Measurements from ENCODE around the gene STUM.
"Not testable (repeated sequence)": the region's sequence is repeated elsewhere in the genome, so short reads cannot be mapped to it uniquely, and the experiment has no call there.

STUM gene

DNA sequence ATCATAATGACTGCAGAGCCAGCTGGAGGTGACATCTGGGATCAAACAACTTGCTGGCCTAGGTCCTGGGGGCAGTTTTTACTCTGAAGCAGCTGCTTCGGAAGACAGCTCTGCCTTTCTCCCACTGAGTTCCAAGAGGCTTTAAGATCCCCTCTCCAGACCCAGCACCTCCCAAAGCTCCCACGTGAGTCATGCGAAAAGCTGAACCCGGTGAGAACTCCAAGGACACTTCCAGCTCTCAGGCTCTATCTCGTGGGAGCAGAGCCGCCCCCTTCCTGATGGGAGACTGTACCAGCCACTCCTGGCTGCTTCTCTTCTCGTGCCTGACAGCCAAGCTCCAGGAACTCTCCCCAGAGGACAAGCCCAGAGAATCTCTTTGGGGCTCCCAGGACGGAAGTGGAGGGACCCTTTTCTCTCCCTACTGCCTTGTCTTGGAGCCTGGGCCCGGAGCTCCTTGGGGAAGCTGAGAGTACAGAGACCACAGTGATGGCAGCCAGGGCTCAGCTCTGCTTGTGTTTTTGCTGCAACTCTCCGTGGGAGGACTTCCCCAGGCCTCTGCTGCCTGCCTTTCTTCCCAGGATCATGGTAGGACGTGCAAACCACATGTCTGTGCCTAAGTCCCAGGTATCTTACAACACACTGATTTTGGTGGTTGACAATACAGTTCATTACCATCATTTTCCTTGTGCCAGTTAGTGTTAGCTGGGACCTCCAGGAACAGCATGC, 40.6 kb downstream of the STUM start:
- Mint-ChIP-seq H3K27ac (no peak overlapping the region), H3K36me3 (ENCODE audit: low read depth) (no peaks in the 10 kb centered on the region), H3K4me1 (ENCODE audit: low read depth) (peaks cover 30% of the 10 kb centered on the region), H3K9me3 (no peaks in the 10 kb centered on the region), H3K27me3 (no peaks in the 10 kb centered on the region), H3K4me3 (no peak overlapping the region)
- intact Hi-C loops (cut with micrococcal nuclease): no loop called here

DNA sequence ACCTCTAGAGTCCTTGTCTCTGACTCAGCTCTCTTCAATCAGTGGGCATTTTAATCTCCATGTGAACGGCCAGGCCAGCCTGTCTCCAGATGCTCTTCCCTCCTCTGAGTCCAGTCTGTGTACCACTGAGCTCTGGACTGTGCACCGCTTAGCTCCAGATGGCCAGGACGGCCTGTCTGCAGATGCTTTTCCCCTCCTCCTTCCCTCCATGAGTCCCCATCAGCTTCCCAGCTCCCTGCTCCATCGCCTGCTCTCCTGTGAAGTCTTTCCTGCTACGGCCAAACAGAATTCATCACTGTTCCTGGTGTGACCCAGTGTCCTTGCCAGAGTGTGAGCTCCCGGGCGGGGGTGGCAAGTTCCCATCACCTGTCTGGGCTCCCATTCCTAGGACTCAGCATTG, 42.0 kb downstream of the STUM start:
- Mint-ChIP-seq H3K27me3 (peaks cover 2% of the 10 kb centered on the region), H3K27ac (no peak overlapping the region), H3K4me1 (ENCODE audit: low read depth) (peaks cover 27% of the 10 kb centered on the region), H3K36me3 (ENCODE audit: low read depth) (no peaks in the 10 kb centered on the region), H3K4me3 (no peak overlapping the region), H3K9me3 (no peaks in the 10 kb centered on the region)
- intact Hi-C loops (cut with micrococcal nuclease): no loop called here

DNA sequence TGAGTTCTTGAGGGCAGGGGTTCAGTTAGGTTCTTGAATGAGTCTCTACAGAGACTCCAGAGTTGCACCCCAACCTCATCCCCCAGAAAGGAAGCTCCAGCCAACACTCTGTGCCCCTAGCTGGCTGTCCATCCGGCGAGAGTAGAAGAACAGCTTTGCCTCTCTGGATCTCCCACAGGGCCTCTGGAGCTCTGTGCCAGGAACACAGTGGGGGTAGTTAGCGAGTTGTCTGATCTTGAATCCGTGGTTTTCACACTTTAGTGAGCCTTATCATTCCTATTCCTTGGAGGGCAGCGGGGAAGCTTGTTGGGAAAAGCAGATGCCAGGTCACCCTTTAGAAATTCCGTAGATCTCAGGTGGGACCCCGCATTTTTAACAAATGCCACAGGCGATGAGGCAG, 45.0 kb downstream of the STUM start:
- no peaks in the 10 kb centered on the region for H3K9me3 Mint-ChIP-seq
- no peak overlapping the region for H3K4me3 Mint-ChIP-seq
- H3K27ac Mint-ChIP-seq: no peak overlapping the region
- H3K36me3 Mint-ChIP-seq (ENCODE audit: low read depth): no peaks in the 10 kb centered on the region
- peaks cover 7% of the 10 kb centered on the region for H3K4me1 Mint-ChIP-seq (ENCODE audit: low read depth)
- peaks cover 4% of the 10 kb centered on the region for H3K27me3 Mint-ChIP-seq
- intact Hi-C loops (cut with micrococcal nuclease): no loop called here

DNA sequence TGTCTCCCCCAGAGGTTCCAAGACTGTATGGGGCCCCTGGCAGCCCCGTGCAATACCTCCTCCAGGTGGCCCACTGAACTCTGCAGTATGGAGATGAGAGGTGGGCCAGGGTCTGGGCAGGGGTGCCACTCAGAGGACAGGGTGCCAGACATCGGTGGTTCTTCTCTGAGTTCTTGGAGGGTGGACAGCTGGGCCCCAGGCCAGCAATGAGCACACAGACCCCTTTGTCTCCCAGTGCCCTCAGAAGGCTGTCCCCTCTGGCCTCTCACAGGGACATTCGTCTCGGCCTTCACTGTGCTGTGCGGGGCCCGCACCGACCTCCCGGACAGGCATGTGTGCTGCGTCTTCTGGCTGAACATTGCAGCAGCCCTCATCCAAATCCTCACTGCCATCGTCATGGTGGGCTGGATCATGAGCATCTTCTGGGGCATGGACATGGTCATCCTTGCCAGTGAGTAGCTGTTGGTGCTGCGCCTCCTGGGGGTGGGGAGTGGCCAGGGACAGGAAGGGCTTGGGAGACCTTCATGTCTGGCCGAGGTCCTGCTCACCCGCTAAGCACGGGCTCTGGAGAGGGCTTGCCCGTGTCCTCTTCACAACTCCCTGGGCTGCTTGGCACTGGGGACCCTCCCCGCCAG, 48.1 kb downstream of the STUM start:
- Mint-ChIP-seq H3K36me3 (ENCODE audit: low read depth) (no peaks in the 10 kb centered on the region), H3K9me3 (no peaks in the 10 kb centered on the region), H3K4me3 (no peak overlapping the region), H3K4me1 (ENCODE audit: low read depth) (no peaks in the 10 kb centered on the region), H3K27ac (no peak overlapping the region), H3K27me3 (peaks cover 5% of the 10 kb centered on the region)
- intact Hi-C loops (cut with micrococcal nuclease): no loop called here

DNA sequence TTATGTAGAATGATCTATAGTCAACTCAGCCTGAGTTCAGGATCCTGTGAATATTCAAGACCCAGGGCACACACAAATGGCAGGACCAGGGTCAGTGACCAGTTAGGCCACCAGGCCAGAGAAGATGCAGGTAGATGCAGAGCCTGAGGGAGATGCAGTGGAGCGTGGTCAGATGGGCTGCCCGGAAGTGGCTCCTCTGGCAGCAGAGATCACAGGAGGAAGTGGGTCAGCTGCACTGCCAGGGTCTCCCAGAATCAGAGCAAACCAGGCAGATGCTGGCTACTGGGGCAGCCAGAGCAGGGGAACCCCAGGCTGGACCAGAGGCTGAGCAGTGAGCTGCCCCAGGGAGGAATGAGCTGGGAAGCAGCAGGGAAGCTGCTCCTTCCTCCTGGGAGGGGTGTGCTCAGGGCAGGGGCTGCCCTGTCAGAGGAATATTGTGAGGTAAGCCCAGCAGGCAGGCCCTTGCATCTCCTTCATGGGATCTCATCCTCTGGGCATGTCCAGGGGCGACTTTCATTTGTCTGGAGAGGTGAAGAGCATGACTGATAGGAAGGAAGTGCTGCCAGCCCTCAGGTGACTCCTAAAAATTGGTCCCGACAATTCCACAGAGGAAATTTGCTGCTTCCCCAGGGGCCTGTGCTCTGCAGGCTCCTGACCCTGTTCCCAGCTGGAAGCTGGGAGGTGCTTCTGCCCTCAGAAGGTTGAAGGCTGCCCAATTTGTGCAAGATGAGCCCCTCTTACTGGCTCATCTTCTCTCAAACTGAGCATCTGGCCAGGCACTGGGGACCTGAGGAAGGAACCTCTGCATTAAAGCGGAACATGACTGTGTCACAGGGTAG, 49.3 kb downstream of the STUM start:
- peaks cover 5% of the 10 kb centered on the region for H3K27me3 Mint-ChIP-seq
- no peak overlapping the region for H3K27ac Mint-ChIP-seq
- H3K9me3 Mint-ChIP-seq: no peaks in the 10 kb centered on the region
- H3K36me3 Mint-ChIP-seq (ENCODE audit: low read depth): no peaks in the 10 kb centered on the region
- H3K4me1 Mint-ChIP-seq (ENCODE audit: low read depth): no peaks in the 10 kb centered on the region
- H3K4me3 Mint-ChIP-seq: no peak overlapping the region
- intact Hi-C loops (cut with micrococcal nuclease): no loop called here

DNA sequence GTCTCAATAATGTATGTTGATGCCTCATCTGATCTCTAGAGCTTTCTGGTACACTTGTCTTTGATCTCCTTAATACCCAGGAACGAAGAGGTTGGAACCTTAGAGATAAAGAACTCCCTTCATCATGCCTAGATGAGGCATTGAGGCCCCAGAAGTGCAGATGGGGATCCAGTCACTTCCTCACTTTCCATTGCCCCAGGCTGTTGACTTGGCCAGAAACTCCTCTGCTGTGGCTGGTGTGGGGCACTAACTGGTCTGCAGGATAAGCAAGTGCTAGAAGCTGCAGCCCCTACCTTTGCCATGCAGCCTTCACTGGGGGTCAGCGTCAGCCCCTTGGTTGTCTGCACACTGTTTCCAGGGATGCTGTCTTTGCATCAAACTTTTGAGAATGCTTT, 49.9 kb downstream of the STUM start:
- H3K27ac Mint-ChIP-seq: no peak overlapping the region
- no peaks in the 10 kb centered on the region for H3K9me3 Mint-ChIP-seq
- H3K4me1 Mint-ChIP-seq (ENCODE audit: low read depth): no peaks in the 10 kb centered on the region
- intact Hi-C loops (cut with micrococcal nuclease): no loop called here
- no peak overlapping the region for H3K4me3 Mint-ChIP-seq
- H3K27me3 Mint-ChIP-seq: peaks cover 5% of the 10 kb centered on the region
- no peaks in the 10 kb centered on the region for H3K36me3 Mint-ChIP-seq (ENCODE audit: low read depth)

DNA sequence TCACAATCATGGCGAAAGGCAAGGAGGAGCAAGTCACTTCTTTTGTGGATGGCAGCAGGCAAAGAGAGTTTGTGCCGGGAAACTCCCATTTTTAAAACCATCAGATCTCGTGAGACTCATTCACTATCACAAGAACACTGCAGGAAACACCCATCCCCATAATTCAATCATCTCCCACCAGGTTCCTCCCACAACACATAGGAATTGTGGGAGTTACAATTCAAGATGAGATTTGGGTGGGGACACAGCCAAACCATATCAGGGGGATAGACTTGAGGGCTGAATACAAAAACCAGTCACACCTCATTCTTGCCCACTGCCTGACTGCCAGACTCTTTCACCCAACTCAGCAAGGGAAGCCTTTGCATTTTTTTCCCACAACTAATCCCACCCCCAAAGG, 50.4 kb downstream of the STUM start:
- H3K4me3 Mint-ChIP-seq; H3K36me3 Mint-ChIP-seq (ENCODE audit: low read depth); H3K27ac Mint-ChIP-seq; H3K4me1 Mint-ChIP-seq (ENCODE audit: low read depth); H3K27me3 Mint-ChIP-seq; intact Hi-C loops (cut with micrococcal nuclease); H3K9me3 Mint-ChIP-seq: not testable (repeated sequence)

DNA sequence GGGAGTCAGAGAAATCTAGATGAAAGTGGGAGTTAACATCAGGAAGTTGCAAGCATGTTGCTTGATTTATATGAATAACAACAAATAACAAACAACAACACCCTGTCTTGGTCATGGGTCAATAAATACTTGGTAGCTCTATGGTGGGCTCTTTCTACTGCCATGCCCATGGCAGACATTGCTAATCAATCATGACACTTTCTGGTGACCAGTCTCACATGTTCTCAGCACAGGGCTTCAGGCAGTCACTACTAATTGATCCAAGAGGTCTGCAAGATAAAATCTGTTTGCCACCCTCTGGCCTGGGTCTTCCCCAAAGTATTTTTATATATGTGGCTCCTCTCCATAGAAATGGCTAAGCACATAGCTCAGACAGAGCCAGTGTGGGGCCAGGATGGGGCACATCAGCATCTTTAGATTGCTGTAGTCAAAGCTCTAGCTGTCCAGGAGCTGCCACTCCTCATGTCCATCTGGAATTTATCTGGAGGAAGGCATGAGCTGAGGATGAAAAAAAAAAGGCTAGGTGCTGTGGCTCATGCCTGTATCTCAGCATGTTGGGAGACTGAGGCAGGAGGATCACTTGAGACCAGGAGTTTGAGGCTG, 51.2 kb downstream of the STUM start:
- intact Hi-C loops (cut with micrococcal nuclease): no loop called here
- Mint-ChIP-seq H3K4me3 (no peak overlapping the region), H3K27me3 (peaks cover 5% of the 10 kb centered on the region), H3K27ac (no peak overlapping the region), H3K4me1 (ENCODE audit: low read depth) (no peaks in the 10 kb centered on the region), H3K9me3 (no peaks in the 10 kb centered on the region), H3K36me3 (ENCODE audit: low read depth) (no peaks in the 10 kb centered on the region)

DNA sequence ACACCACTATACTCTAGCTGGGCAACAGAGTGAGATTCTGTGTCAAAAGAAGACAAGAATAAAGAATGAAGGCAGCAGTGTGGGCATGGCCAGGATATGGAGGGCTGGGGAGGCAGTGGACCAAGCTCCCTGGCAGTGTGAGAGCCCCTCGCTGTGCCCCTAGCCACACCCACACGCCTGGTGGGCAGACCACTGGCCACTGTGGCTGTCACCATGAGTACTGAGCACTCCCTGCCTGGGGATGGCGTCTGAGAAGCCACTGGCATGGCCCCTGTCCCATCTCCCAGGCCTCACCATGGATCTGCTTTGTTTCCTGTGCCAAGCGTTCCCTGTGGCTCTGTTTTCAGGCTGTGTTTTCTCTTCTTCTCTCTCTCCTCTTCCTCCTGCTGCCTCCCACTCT, 51.7 kb downstream of the STUM start:
- intact Hi-C loops (cut with micrococcal nuclease): no loop called here
- H3K4me1 Mint-ChIP-seq (ENCODE audit: low read depth): no peaks in the 10 kb centered on the region
- H3K27me3 Mint-ChIP-seq: peaks cover 5% of the 10 kb centered on the region
- H3K27ac Mint-ChIP-seq: no peak overlapping the region
- no peaks in the 10 kb centered on the region for H3K9me3 Mint-ChIP-seq
- no peak overlapping the region for H3K4me3 Mint-ChIP-seq
- H3K36me3 Mint-ChIP-seq (ENCODE audit: low read depth): no peaks in the 10 kb centered on the region

DNA sequence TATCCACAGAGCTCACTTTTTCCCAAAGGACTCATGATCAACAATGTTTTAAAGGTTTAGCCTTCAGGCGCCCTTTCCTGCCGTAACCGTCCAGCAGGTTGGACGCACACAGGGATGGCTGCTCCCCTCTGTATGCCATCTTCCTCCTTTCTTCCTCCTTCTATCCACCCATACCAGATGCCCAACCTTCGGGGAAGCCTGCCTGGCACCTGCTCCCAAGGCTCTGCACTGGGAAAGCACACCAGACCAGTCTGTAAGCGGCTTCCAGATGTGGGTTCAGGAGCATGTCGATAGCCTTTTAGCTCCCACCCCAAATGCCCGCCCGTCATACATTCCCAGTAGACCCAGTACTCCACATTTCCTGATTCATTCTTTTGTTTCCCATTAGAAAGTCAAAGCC, 52.9 kb downstream of the STUM start:
- Mint-ChIP-seq H3K4me3 (no peak overlapping the region), H3K36me3 (ENCODE audit: low read depth) (no peaks in the 10 kb centered on the region), H3K27me3 (peaks cover 3% of the 10 kb centered on the region), H3K9me3 (no peaks in the 10 kb centered on the region), H3K4me1 (ENCODE audit: low read depth) (no peaks in the 10 kb centered on the region), H3K27ac (no peak overlapping the region)
- intact Hi-C loops (cut with micrococcal nuclease): no loop called here

DNA sequence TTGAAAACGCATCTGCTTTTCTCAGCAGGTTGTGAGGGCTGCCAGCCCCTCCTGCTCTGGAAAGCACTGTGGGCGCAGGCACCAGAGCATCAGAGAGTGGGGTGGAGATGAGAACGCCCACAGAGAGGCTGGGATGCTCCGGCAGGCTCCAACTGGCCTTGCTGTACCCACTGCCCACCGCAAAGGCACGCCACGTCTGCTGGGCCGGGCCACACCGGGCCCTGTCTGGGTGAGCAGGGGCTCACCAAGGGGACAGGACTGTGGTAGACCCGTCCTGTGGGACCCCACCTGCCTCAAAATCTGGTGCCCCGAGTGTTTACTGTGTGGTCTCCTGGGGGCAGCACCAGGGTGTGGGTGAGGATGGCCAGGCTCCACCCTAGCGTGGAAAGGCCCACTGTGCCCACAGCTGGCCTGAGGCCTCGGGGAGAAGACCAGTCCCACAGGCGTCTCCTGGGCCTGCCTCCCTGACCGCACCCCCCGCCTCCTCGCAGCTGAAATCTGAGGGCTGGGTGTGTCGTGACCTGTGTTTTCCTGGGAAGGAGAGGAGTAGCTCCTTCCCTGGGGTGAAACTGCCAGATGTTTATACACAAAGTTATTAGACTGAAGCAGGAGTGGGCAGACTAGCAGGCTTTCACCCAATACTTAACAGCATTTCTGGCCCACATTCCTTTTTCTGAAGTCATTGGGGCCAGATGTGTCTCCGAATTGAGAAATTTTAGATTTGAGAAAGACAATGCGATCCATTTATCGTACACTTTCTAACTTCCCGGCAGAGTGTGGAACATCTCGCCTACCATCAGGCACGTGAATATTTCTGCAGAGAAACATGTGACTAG, 53.8 kb downstream of the STUM start:
- Mint-ChIP-seq H3K4me3 (no peak overlapping the region), H3K27me3 (peaks cover 3% of the 10 kb centered on the region), H3K4me1 (ENCODE audit: low read depth) (no peaks in the 10 kb centered on the region), H3K9me3 (no peaks in the 10 kb centered on the region), H3K27ac (no peak overlapping the region), H3K36me3 (ENCODE audit: low read depth) (no peaks in the 10 kb centered on the region)
- intact Hi-C loops (cut with micrococcal nuclease): no loop called here

DNA sequence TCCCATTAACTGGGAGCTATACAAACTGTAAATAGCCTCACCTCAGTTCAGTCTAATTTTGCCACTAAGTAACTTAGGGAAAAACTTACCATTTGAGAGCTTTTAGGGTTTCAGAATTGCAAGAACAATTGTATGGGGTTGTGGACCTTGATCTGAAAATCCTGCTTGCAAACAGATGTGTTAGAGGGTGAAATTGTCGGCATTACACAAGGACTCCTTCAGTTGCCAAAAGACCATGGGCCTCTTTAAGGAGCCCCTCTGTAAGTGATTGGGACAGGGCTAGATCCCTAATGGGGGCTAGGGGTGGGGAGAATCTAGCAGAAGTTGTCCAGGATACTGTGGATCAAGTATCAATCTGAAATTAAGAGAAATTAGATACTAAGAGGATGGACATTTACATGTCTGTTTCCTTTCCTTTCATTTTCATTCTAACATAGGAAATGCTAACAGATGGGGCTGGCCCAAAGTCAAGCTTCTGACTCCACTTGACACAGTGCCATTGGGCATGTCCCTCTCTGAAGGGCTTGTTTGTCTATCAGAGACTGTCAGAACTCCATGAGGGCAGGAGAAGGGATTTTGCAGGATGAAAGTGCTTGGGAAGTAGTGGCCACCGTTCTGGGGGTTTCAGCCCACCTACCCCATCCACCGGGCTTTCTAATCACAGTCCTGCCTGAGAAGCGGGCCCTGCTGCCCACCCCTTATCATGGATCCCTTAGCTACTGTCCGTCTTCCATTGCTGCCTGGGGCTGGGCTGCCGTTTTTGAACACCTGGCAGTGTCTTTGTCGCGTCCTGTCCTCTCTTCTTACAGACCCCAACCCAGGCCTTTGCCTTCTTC, 54.7 kb downstream of the STUM start:
- Mint-ChIP-seq H3K4me3 (no peak overlapping the region), H3K27ac (no peak overlapping the region), H3K9me3 (no peaks in the 10 kb centered on the region), H3K36me3 (ENCODE audit: low read depth) (no peaks in the 10 kb centered on the region), H3K4me1 (ENCODE audit: low read depth) (no peaks in the 10 kb centered on the region), H3K27me3 (peaks cover 6% of the 10 kb centered on the region)
- intact Hi-C loops (cut with micrococcal nuclease): no loop called here

Data from dendritic cell treated with granulocyte-macrophage colony-stimulating factor and Interleukin-4, amounts not matched to agents 40 ng/mL and 50 ng/mL, for 4 days (primary cell).